Right ventricle myocardium inferior (tissue), 1 donor: Measurements from ENCODE around the gene TBC1D14. TPM values are rescaled to one million over a fixed set of nuclear protein-coding genes. Genes with fewer than 3 reads are reported as not detected.
"Not testable (repeated sequence)": the region's sequence is repeated elsewhere in the genome, so short reads cannot be mapped to it uniquely, and the experiment has no call there.

ENCODE experiments used
- ATAC-seq: fragments of 200-7000 bp; cut with Tn5 transposase; one replicate; pipeline ENCODE4 v1.9.1; 2020; ENCODE audit warnings: mild to moderate bottlenecking, moderate library complexity
- DNase-seq: peaks from one replicate; pipeline ENCODE4 v3.0.0; 2021; ENCODE audit errors: missing footprints
- intact Hi-C: fragments of 100-400 bp; cut with DNase I; formaldehyde crosslinking; loops from one replicate; pipeline ENCODE4 v1.11.0; 2022
- total RNA-seq: library from RNA; stranded (reverse); fragmentation: NEBNext Ultra II Directional; extraction: Animal tissue kit (Norgen Biotek cat#: 25700); gene quantifications from one replicate; pipeline ENCODE4 v1.2.1, GENCODE V29; 2021
- donor health status: DM: no; HTN: yes; CAD: no; lungs with severe emphysema.

Gene TBC1D14
- total RNA-seq, 1 donor from 2014 or later: 36.1 TPM

- intact Hi-C loops: no loop called here
- ATAC-seq (no peak), DNase-seq (no peak)
Measured at GRCh38 chr4:6957994-6958393, 48.4 kb downstream of the TBC1D14 start.

GRCh38 chr4:6959261-6959660 lies 49.6 kb downstream of the TBC1D14 start:
- intact Hi-C loops: no loop called here
- DNase-seq (no peak), ATAC-seq (peak; percentile 8)

GRCh38 chr4:6960154-6960553 lies 50.5 kb downstream of the TBC1D14 start:
- DNase-seq (no peak), ATAC-seq (no peak)
- intact Hi-C loops: no loop called here

GRCh38 chr4:6960628-6961412 lies 51.2 kb downstream of the TBC1D14 start:
- DNase-seq: no peak
- intact Hi-C loops: no loop called here

GRCh38 chr4:6961496-6962210 lies 52.0 kb downstream of the TBC1D14 start:
- DNase-seq (no peak), ATAC-seq (no peak)

More at GRCh38 chr4:6960628-6961412, 51.2 kb downstream of the TBC1D14 start:
- ATAC-seq: no peak

GRCh38 chr4:6962211-6963041 lies 52.8 kb downstream of the TBC1D14 start:
- DNase-seq (no peak), ATAC-seq (no peak)
- intact Hi-C loops: no loop called here

More at GRCh38 chr4:6961496-6962210, 52.0 kb downstream of the TBC1D14 start:
- intact Hi-C loops: no loop called here

GRCh38 chr4:6963139-6963611 lies 53.5 kb downstream of the TBC1D14 start:
- ATAC-seq (no peak), DNase-seq (no peak)
- intact Hi-C loops: no loop called here

GRCh38 chr4:6964858-6965257 lies 55.2 kb downstream of the TBC1D14 start:
- no peak for ATAC-seq
- intact Hi-C loops: no loop called here
- DNase-seq: no peak

GRCh38 chr4:6965329-6965728 lies 55.7 kb downstream of the TBC1D14 start:
- ATAC-seq: no peak
- DNase-seq: no peak
- intact Hi-C loops: no loop called here

GRCh38 chr4:6967846-6968340 lies 58.3 kb downstream of the TBC1D14 start:
- intact Hi-C loops: no loop called here
- DNase-seq (no peak), ATAC-seq (no peak)

GRCh38 chr4:6968496-6968895 lies 58.9 kb downstream of the TBC1D14 start:
- DNase-seq (no peak), ATAC-seq (no peak)
- intact Hi-C loops: no loop called here

- ATAC-seq (no peak), DNase-seq (no peak)
- intact Hi-C loops: no loop called here
Measured at GRCh38 chr4:6969826-6970800, 60.5 kb downstream of the TBC1D14 start.

GRCh38 chr4:6971536-6972374 lies 62.1 kb downstream of the TBC1D14 start:
- peak; percentile 72 for DNase-seq
- intact Hi-C loops: no loop called here
- ATAC-seq: no peak

- DNase-seq (no peak), ATAC-seq (no peak)
- intact Hi-C loops: no loop called here
Measured at GRCh38 chr4:6972375-6972650, 62.7 kb downstream of the TBC1D14 start.

- ATAC-seq (no peak), DNase-seq (no peak)
- intact Hi-C loops: no loop called here
Measured at GRCh38 chr4:6972911-6973310, 63.3 kb downstream of the TBC1D14 start.

- intact Hi-C loops: loop anchor here (1.0 kb wide), 1 partner anchor 94 kb away; the partner anchor contains the start of gene GRPEL1
- ATAC-seq (peak; percentile 82), DNase-seq (peak; percentile 71)
Measured at GRCh38 chr4:6974138-6974848, 64.7 kb downstream of the TBC1D14 start.

GRCh38 chr4:6977846-6978245 lies 68.2 kb downstream of the TBC1D14 start:
- DNase-seq, intact Hi-C loops, ATAC-seq: not testable (repeated sequence)
